SKM-1 (cell line): Measurements from ENCODE around the gene CCR4.
"Not testable (repeated sequence)": the region's sequence is repeated elsewhere in the genome, so short reads cannot be mapped to it uniquely, and the experiment has no call there.

Experiments
- DNase-seq: peaks from one replicate; lab custom pipeline; 2025; ENCODE audit not compliant: unreplicated experiment; lab: John Stamatoyannopoulos, UW

The CCR4 gene

DNA sequence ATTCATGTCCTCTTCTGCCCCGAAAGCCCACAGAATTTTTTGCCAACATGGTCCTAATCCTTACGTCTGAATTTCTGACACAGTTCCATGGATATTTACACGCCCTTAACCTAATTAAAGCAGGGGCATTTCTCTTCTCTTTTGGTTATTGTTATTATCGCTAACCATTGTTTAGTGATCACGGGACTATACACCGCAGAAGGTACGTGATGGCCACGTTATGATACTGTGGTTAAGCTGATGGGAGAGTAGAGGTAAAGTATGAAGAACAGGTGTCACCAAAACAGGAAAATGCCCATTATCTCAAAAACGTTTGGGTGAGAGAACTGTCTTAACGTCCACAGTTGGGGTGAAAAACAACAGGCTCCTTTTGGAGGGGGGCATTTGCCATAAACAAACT lies 26.4 kb downstream of the CCR4 start:
- DNase-seq = no peak

DNA sequence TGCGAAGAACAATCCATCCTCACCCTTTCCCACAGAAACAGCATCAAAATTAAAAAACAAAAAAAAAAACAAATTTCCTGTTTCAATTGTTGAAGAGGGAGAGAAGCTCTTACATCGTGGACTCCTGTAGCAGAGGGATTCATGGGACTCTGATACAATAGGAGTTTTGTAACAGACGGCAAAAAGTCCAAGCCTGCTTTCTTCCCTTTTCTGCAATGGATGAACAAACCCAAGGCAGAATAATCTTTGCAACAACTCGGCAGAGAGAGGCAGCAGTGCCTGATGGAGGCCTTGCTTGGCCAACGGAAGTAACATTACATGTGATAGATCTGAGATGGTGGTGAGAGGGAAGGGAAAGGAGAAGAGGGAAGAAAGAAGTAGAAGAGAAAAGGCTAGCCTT lies 26.9 kb downstream of the CCR4 start:
- no peak for DNase-seq

DNA sequence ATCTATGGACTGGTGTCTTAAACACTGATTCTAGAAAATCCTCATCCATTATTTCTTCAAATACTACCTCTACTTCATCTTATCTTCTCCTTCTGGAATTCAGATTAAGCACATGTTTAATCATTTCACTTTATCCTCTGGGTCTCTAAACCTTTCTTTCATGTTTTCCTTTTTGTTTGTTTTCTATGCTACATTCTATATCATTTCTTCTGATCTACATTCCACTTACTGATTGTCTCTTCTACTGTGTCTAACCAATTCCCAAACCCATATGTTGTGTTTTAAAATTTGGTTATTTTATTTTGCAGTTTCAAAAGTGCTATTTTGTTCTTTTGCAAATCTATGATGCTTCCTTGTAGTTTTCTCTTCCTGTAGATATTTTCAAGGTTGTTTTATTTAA lies 31.7 kb downstream of the CCR4 start:
- no peak for DNase-seq

GRCh38 chr3:32984918-32985317 lies 33.5 kb downstream of the CCR4 start:
- not testable (repeated sequence) for DNase-seq

- no peak for DNase-seq
Observed at GRCh38 chr3:32989171-32989570, 37.7 kb downstream of the CCR4 start.

DNA sequence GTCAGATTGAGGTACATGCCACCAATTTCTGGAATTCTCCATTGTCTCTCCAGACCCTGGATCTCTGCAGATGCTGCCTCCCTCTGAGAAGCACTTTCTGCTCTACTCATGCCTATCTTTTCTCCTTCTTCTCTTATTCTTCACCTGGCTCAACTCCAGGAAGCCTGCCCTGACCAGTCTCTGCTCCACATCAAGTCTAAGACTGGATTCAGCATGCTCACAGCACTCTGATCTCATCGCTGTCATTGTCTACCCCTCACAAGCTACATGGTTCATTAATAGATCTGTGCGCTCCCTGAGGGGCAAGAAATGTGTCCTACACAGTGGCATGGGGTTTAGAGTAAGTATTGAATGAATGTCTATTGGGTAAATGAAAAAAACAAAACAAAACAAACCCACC lies 38.7 kb downstream of the CCR4 start:
- DNase-seq = no peak

DNA sequence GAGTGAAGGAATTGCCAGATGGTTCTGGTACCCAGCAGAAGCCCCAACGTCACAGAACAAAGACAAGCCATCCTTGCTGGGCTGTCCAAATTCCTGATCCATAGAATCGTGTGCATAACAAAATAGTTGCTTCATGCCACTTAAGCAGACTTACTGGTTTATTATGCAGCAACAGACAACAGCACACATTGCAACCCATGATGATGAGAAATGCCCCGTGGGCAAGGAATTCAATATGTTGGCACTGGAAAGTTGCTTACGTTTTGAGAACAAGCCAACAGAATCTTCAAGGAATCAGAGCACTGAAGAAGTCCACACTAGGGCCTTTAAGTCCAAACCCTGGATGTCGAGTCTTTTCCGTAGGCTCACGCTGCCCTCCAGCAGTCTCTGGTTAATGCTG lies 40.3 kb downstream of the CCR4 start:
- DNase-seq = no peak

DNA sequence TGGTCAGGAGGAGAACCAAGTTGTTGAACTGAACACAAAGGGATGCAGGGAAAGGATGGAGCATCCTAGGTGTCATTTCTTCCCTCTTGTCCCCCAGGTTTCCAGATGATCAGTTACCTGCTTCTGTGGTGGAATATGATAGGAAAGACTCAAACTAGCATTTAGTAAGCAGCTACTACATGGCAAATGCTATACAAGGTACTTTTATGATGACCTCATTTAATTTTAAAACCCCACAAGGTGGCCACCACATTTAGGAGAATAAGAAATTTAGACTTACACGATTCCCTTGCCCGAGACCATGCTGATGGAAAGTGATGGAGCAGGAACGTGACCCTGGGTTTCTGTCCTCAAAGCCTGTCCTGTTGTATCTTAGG lies 40.9 kb downstream of the CCR4 start:
- no peak for DNase-seq

DNA sequence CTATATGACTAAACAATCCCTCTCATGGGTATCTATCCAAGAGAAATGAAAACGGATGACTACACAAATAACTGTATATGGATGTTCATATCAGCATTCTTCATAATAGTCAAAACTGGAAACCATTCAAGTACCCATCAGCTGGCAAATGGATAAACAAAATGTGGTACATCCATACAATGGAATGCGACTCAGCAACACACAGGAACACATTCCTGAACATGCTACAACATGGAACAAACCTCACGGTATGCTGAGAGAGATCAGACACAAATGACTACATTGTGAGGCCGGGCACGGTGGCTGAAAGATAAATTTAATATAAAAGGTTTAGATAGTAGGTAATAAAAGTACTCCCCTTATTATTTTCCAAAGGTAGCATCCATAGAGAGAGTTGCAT lies 42.6 kb downstream of the CCR4 start:
- DNase-seq = no peak

GRCh38 chr3:32995098-32995497 lies 43.7 kb downstream of the CCR4 start:
- DNase-seq = no peak

- DNase-seq = no peak
Observed at GRCh38 chr3:32996048-32996754, 44.8 kb downstream of the CCR4 start.

DNA sequence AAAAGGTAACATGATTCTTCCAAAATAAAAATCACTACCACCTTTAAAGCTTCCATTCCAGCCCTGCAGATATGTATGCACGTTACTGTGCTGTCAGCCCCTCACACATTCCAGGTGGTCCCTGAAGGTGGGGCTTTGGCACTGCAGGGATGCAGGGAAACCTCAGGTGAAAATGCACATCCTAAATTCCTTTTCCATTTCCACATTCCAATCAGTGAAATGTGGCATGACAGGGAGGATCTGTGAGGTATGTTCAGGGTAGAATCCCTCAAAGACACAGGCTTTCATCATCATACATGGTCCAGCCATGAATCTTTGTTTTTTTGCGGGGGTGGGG lies 45.3 kb downstream of the CCR4 start:
- no peak for DNase-seq

DNA sequence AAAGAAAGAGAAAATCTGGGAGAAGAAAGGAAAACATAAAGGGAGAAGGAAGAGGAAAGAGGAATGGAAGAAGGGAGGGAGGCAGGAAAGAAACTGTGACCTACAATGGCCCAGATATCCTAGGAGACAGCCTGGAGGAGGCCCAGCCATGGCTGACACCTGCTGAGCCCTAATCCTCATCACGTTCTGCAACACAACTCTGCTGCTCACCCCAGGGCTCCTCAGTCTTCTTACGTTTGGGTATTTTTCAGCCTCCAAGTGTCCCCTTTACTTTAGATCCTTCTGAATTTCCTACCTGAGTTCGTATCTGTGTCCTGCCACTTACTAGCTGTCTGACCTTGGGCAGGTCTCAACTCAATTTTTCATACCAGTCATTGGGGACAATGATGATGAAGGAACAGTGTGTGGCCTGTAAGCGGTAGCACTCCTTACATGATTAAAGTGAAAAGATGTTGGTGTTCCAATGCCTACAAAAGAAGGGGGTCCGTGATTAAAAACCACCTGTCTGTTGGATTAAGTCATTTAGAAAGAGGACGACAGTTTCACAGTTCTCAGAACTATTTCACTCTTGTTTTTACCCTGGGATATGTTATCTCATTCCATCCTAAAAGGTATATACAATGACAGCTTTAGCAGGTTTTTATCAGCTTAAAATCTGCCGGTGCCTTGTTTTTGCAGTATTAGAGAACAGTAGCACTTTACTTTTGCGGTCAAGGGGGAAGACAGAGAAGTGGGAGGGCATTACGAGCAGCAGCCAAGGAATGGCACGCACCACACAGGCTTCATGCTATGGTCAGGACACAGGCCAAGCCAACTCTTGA lies 47.4 kb downstream of the CCR4 start:
- no peak for DNase-seq

- no peak for DNase-seq
Observed at GRCh38 chr3:33000691-33001385, 49.4 kb downstream of the CCR4 start.

GRCh38 chr3:33001889-33002288 lies 50.4 kb downstream of the CCR4 start:
- DNase-seq = no peak

DNA sequence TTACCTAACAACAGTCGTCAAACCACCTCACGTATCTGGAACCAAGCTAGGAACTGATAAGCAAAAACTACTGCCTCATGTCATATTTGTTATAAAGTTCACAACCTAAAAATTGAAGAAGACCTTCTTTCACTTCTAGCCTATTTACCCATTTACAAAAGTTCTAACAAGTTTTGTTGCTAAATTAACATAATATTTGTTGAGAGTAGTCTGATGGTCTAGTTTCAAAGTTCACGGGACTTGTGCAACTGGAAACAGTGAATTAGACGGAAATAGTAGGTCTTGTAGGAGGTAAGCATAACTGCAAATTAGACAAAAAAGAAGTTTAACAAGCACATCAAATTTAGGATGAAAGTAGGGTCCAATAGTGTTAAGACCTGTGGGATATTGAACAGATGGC lies 51.9 kb downstream of the CCR4 start:
- DNase-seq = no peak

- DNase-seq = no peak
Observed at GRCh38 chr3:33004205-33004604, 52.8 kb downstream of the CCR4 start.

DNA sequence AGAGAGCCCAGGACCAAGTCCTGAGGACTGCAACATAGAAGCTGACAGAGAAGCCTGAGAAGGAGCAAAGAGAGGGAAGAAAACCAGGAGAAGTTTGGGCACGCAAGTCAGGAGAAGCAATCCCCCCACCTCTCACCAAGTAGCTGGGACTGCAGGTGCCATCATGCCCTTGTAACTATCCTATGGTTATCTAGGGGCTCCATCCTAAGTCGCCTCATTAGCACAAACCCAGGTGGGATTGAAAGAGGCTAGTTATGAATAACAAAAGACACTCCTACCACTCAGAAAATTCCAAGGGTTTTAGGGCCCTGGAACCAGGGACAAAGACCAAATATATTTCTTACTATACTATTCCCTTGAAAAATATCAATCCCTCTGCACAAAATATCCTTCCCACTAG lies 53.5 kb downstream of the CCR4 start:
- no peak for DNase-seq
